Endothelial cell of umbilical vein (primary cell): Measurements from ENCODE around the gene METTL8. TPM values are rescaled to one million over a fixed set of nuclear protein-coding genes. Genes with fewer than 3 reads are reported as not detected.

Source experiments
- BruUV-seq: library from RNA; stranded (reverse); fragments of 400-500 nt; replicated peaks from 2 replicates; lab custom pipeline; 2021; lab: Mats Ljungman, UMichigan
- CTCF ChIA-PET: fragments of 300-600, 350-600 bp; sonication (Branson Sonifier 250); formaldehyde crosslinking; loops from one replicate; lab custom pipeline; 2021; ENCODE audit warnings: antibody characterized with exemption, inconsistent platforms; lab: Charles Lee
- POLR2A ChIA-PET: fragments of 300-600, 350-600 bp; sonication (Branson Sonifier 250); formaldehyde crosslinking; loops from one replicate; lab custom pipeline; 2021; ENCODE audit warnings: antibody characterized with exemption, inconsistent platforms; lab: Charles Lee
- DNase-seq: peaks from one replicate; pipeline ENCODE4 v3.0.0-alpha.2; 2011; ENCODE audit warnings: low read depth, low spot score
- FAIRE-seq: peaks from 2 replicates; lab custom pipeline; 2011; peaks lifted over from hg19 to GRCh38; lab: Jason Lieb, UNC
- H2AFZ ChIP-seq: 2 replicates; pipeline ENCODE4 v1.6.0; 2012; ENCODE audit warnings: low read depth, low read length, control low read depth, inconsistent platforms
- H3K27ac ChIP-seq: 2 replicates; pipeline ENCODE4 v1.5.1; 2011; ENCODE audit warnings: low read depth, mild to moderate bottlenecking, control low read depth, low read length, moderate library complexity; ENCODE audit not compliant: insufficient read depth
- H3K27me3 ChIP-seq, 2 experiments: 2 replicates each; pipeline versions ENCODE4 v1.6.0 to v1.6.1; 2011; ENCODE audit warnings: low read length in 2 of 2, mixed read lengths in 1 of 2; ENCODE audit not compliant: control insufficient read depth in 2 of 2, insufficient read depth in 2 of 2
- H3K36me3 ChIP-seq, 2 experiments: 2 replicates in 1 of 2; 3 replicates in 1 of 2; pipeline ENCODE4 v1.5.1; 2011; ENCODE audit warnings: low read length in 2 of 2, mild to moderate bottlenecking in 1 of 2, moderate library complexity in 1 of 2; ENCODE audit not compliant: control insufficient read depth in 2 of 2, insufficient read depth in 2 of 2; ENCODE audit errors: extremely low read depth in 1 of 2
- H3K4me1 ChIP-seq: 3 replicates; pipeline ENCODE4 v1.5.1; 2011; ENCODE audit warnings: mild to moderate bottlenecking, low read length; ENCODE audit not compliant: control insufficient read depth, insufficient read depth; ENCODE audit errors: extremely low read depth
- H3K4me2 ChIP-seq: 2 replicates; pipeline ENCODE4 v1.6.1; 2011; ENCODE audit warnings: low read length, control low read depth, mixed read lengths; ENCODE audit not compliant: insufficient read depth
- H3K4me3 ChIP-seq, 3 experiments: fragments of 200-600 bp in 1 of 3; sonication (generic), shearing (Covaris generic) in 1 of 3; replicated peaks in 1 of 3; 2 replicates each; pipeline ENCODE4 v1.5.1; 2011 to 2016; ENCODE audit warnings: control low read depth in 3 of 3, low read length in 3 of 3, mild to moderate bottlenecking in 2 of 3, inconsistent platforms in 1 of 3, low read depth in 1 of 3, moderate library complexity in 1 of 3; ENCODE audit not compliant: insufficient read depth in 1 of 3
- H3K79me2 ChIP-seq: 2 replicates; pipeline ENCODE4 v1.6.0; 2012; ENCODE audit warnings: low read length, inconsistent platforms; ENCODE audit not compliant: control insufficient read depth, insufficient read depth
- H3K9ac ChIP-seq: replicated peaks from 2 replicates; pipeline ENCODE3; 2011; ENCODE audit warnings: low read length, control low read depth; ENCODE audit not compliant: insufficient read depth; ENCODE audit errors: extremely low read depth
- H3K9me1 ChIP-seq: replicated peaks from 3 replicates; pipeline ENCODE4 v1.6.0; 2011; ENCODE audit warnings: mild to moderate bottlenecking, low read length; ENCODE audit not compliant: control insufficient read depth, insufficient read depth; ENCODE audit errors: extremely low read depth
- H3K9me3 ChIP-seq: replicated peaks from 2 replicates; pipeline ENCODE4 v1.5.1; 2012; ENCODE audit warnings: low read length, inconsistent platforms; ENCODE audit not compliant: control insufficient read depth, insufficient read depth
- H4K20me1 ChIP-seq: replicated peaks from 2 replicates; pipeline ENCODE3; 2011; ENCODE audit warnings: mild to moderate bottlenecking, low read length; ENCODE audit not compliant: control insufficient read depth, insufficient read depth; ENCODE audit errors: extremely low read depth
- CTCF ChIP-seq, 2 donors: IDR thresholded peaks; 1 replicate in 1 of 2; 2 replicates in 1 of 2; pipeline ENCODE4 v1.5.1; 2011; ENCODE audit warnings: low read length in 2 of 2, mild to moderate bottlenecking in 2 of 2, moderate library complexity in 2 of 2, control low read depth in 1 of 2, inconsistent platforms in 1 of 2, low read depth in 1 of 2; ENCODE audit not compliant: insufficient read depth in 1 of 2; ENCODE audit errors: extremely low read depth in 1 of 2
- EZH2 ChIP-seq: IDR thresholded peaks from 2 replicates; pipeline ENCODE4 v1.6.1; 2012; ENCODE audit warnings: borderline replicate concordance, low read depth, mild to moderate bottlenecking, moderate library complexity, low read length, inconsistent platforms; ENCODE audit not compliant: severe bottlenecking
- FOS ChIP-seq: IDR thresholded peaks from 2 replicates; pipeline ENCODE4 v1.6.1; 2011; ENCODE audit warnings: mild to moderate bottlenecking, low read length, moderate library complexity, borderline replicate concordance; ENCODE audit not compliant: insufficient read depth
- GATA2 ChIP-seq: IDR thresholded peaks from 2 replicates; pipeline ENCODE4 v1.7.0; 2011; ENCODE audit warnings: low read depth, mild to moderate bottlenecking, moderate library complexity, mixed read lengths, low read length; ENCODE audit not compliant: insufficient read length, insufficient read depth
- JUN ChIP-seq: IDR thresholded peaks from 2 replicates; pipeline ENCODE4 v1.6.1; 2011; ENCODE audit warnings: borderline replicate concordance, low read depth; ENCODE audit not compliant: insufficient read length, insufficient read depth
- MAX ChIP-seq: IDR thresholded peaks from 2 replicates; pipeline ENCODE4 v1.6.1; 2011; ENCODE audit not compliant: insufficient read depth, insufficient read length
- MYC ChIP-seq: IDR thresholded peaks from one replicate; pipeline ENCODE4 v1.6.1; 2011; ENCODE audit warnings: mild to moderate bottlenecking, low read depth, low read length
- POLR2A ChIP-seq: IDR thresholded peaks from 2 replicates; pipeline ENCODE4 v1.6.1; 2012; ENCODE audit warnings: low read depth, mild to moderate bottlenecking, control low read depth, low read length
- POLR2AphosphoS5 ChIP-seq: IDR thresholded peaks from 2 replicates; pipeline ENCODE4 v1.6.1; 2012; ENCODE audit warnings: low read depth, mild to moderate bottlenecking, control low read depth, low read length, moderate library complexity; ENCODE audit not compliant: insufficient read depth
- dilution Hi-C: fragments of 300-500 bp; cut with MboI; formaldehyde crosslinking; loops from one replicate; pipeline ENCODE4 v1.15.0; 2019; ENCODE audit warnings: low sequenced_read_pairs; ENCODE audit not compliant: extremely low pct_ligation_motif_present
- intact Hi-C: fragments of 100-400 bp; cut with micrococcal nuclease; formaldehyde crosslinking; loops from one replicate; pipeline ENCODE4 v1.10.0; 2022
- polyA plus RNA-seq, 4 experiments: library from polyadenylated mRNA; depleted of rRNA in 3 of 4; stranded (reverse) in 3 of 4; unstranded in 1 of 4; fragments of >200 nt; gene quantifications; 2 replicates each; pipeline versions ENCODE4 v1.2.1 to v1.2.3, GENCODE V29; 2011 to 2012; ENCODE audit warnings: missing spikeins in 1 of 4
- total RNA-seq: library from RNA; stranded (reverse); gene quantifications from 2 replicates; pipeline ENCODE4 v1.2.3, GENCODE V29; 2021

The METTL8 gene
- total and polyA plus RNA-seq, 2 donors (not counting 3 experiments of a cell fraction or from before 2014, with no cell fraction given): 7.0 to 20.2 TPM

GRCh38 chr2:171274757-171275156 is 159.0 kb downstream of the METTL8 start:
- Histone ChIP-seq H3K9me1 (no peaks in the 10 kb centered on the region), H2AFZ (no peak overlapping the region), H3K27me3 (no peaks in the 10 kb centered on the region), H3K9ac (no peak overlapping the region), H4K20me1 (no peaks in the 10 kb centered on the region), H3K4me1 (peaks cover 7% of the 10 kb centered on the region), H3K4me2 (no peak overlapping the region), H3K27ac (no peak overlapping the region), H3K36me3 (no peaks in the 10 kb centered on the region), H3K4me3 (no peak overlapping the region), H3K79me2 (no peaks in the 10 kb centered on the region), H3K9me3 (no peaks in the 10 kb centered on the region)
- BruUV-seq: no TSS peak
- no peak for DNase-seq
- no peak for TF ChIP-seq MYC
- no peak for TF ChIP-seq GATA2
- TF ChIP-seq JUN: no peak
- no peak for TF ChIP-seq POLR2AphosphoS5
- TF ChIP-seq CTCF (IDR thresholded peaks at IDR 0.05; ENCODE audit: extremely low read depth in 1 of 2, insufficient read depth in 1 of 2, low read depth in 1 of 2, low read length in 2 of 2): no peak
- TF ChIP-seq POLR2A: no peak
- no peak for TF ChIP-seq MAX
- no peak for TF ChIP-seq FOS
- no peak for TF ChIP-seq EZH2
- intact Hi-C loops: no loop called here
- FAIRE-seq: no peak
- dilution Hi-C loops: no loop called here
- ChIA-PET POLR2A (no interaction called here), CTCF (interaction anchor here (0.9 to 1.2 kb wide), 2 partner anchors 29 to 302 kb away, joined by 3 read pairs; no protein-coding TSS in a partner anchor)
